ENCODE data around the gene SLC2A11.
A peak's percentile ranks its signal among the peaks of the same experiment; 100 is the strongest.
"Not testable (repeated sequence)": the region's sequence is repeated elsewhere in the genome, so short reads cannot be mapped to it uniquely, and the experiment has no call there.

SLC2A11 gene

GRCh38 chr22:23858484-23858815, 775 bp downstream of the SLC2A11 start:
- H3K4me3 Mint-ChIP-seq: peak overlapping the region; percentile 86
- H3K36me3 Mint-ChIP-seq (ENCODE audit: low read depth): peaks cover 6% of the 10 kb centered on the region
- H3K27ac Mint-ChIP-seq: peak overlapping the region; percentile 93
- H3K4me1 Mint-ChIP-seq: peaks cover 35% of the 10 kb centered on the region
- no peaks in the 10 kb centered on the region for H3K27me3 Mint-ChIP-seq (ENCODE audit: low read depth, poor library complexity)
- no peak for DNase-seq
- no peak for TF ChIP-seq CTCF (IDR thresholded peaks at IDR 0.05)
- no peaks in the 10 kb centered on the region for H3K9me3 Mint-ChIP-seq

GRCh38 chr22:23859201-23859600, 1.5 kb downstream of the SLC2A11 start:
- Mint-ChIP-seq H3K4me3 (peak overlapping the region; percentile 86), H3K4me1 (peaks cover 35% of the 10 kb centered on the region), H3K36me3 (ENCODE audit: low read depth) (peaks cover 11% of the 10 kb centered on the region), H3K9me3 (no peaks in the 10 kb centered on the region), H3K27me3 (ENCODE audit: low read depth, poor library complexity) (no peaks in the 10 kb centered on the region), H3K27ac (no peak overlapping the region)
- TF ChIP-seq CTCF (IDR thresholded peaks at IDR 0.05): no peak
- no peak for DNase-seq

GRCh38 chr22:23860187-23860586, 2.5 kb downstream of the SLC2A11 start:
- H3K4me3 Mint-ChIP-seq: not testable (repeated sequence)

GRCh38 chr22:23862103-23862502, 4.4 kb downstream of the SLC2A11 start:
- H3K9me3 Mint-ChIP-seq: no peaks in the 10 kb centered on the region
- peaks cover 18% of the 10 kb centered on the region for H3K36me3 Mint-ChIP-seq (ENCODE audit: low read depth)
- peak; percentile 36 for DNase-seq

More at GRCh38 chr22:23860187-23860586, 2.5 kb downstream of the SLC2A11 start:
- DNase-seq; H3K9me3 Mint-ChIP-seq; H3K27ac Mint-ChIP-seq; H3K27me3 Mint-ChIP-seq (ENCODE audit: low read depth, poor library complexity): not testable (repeated sequence)
- H3K36me3 Mint-ChIP-seq (ENCODE audit: low read depth): peaks cover 12% of the 10 kb centered on the region
- H3K4me1 Mint-ChIP-seq: peaks cover 35% of the 10 kb centered on the region

GRCh38 chr22:23864499-23865154, 7.0 kb downstream of the SLC2A11 start:
- not testable (repeated sequence) for H3K27me3 Mint-ChIP-seq (ENCODE audit: low read depth, poor library complexity); DNase-seq; H3K4me1 Mint-ChIP-seq; H3K4me3 Mint-ChIP-seq; H3K9me3 Mint-ChIP-seq; H3K27ac Mint-ChIP-seq
- H3K36me3 Mint-ChIP-seq (ENCODE audit: low read depth): peaks cover 42% of the 10 kb centered on the region

More at GRCh38 chr22:23862103-23862502, 4.4 kb downstream of the SLC2A11 start:
- H3K4me1 Mint-ChIP-seq: peaks cover 24% of the 10 kb centered on the region
- no peak overlapping the region for H3K4me3 Mint-ChIP-seq
- peak overlapping the region; percentile 22 for H3K27ac Mint-ChIP-seq
- peak; percentile 40 for TF ChIP-seq CTCF (IDR thresholded peaks at IDR 0.05)
- H3K27me3 Mint-ChIP-seq (ENCODE audit: low read depth, poor library complexity): no peaks in the 10 kb centered on the region

- no peak for DNase-seq
- no peaks in the 10 kb centered on the region for H3K27me3 Mint-ChIP-seq (ENCODE audit: low read depth, poor library complexity)
- H3K9me3 Mint-ChIP-seq: no peaks in the 10 kb centered on the region
- no peak overlapping the region for H3K27ac Mint-ChIP-seq
- H3K4me3 Mint-ChIP-seq: no peak overlapping the region
- no peaks in the 10 kb centered on the region for H3K4me1 Mint-ChIP-seq
- peaks cover 44% of the 10 kb centered on the region for H3K36me3 Mint-ChIP-seq (ENCODE audit: low read depth)
- no peak for TF ChIP-seq CTCF (IDR thresholded peaks at IDR 0.05)
These were observed 10.9 kb downstream of the SLC2A11 start for GRCh38 chr22:23868580-23868979.

GRCh38 chr22:23874871-23875270, 17.2 kb downstream of the SLC2A11 start:
- no peaks in the 10 kb centered on the region for H3K9me3 Mint-ChIP-seq
- no peak overlapping the region for H3K4me3 Mint-ChIP-seq
- peaks cover 12% of the 10 kb centered on the region for H3K4me1 Mint-ChIP-seq
- DNase-seq: no peak
- peaks cover 57% of the 10 kb centered on the region for H3K36me3 Mint-ChIP-seq (ENCODE audit: low read depth)
- H3K27ac Mint-ChIP-seq: no peak overlapping the region
- peaks cover 7% of the 10 kb centered on the region for H3K27me3 Mint-ChIP-seq (ENCODE audit: low read depth, poor library complexity)
- TF ChIP-seq CTCF (IDR thresholded peaks at IDR 0.05): no peak

All from nephron progenitor cell (in vitro differentiated cells).